ENCODE data around the gene SNTA1. TPM values are rescaled to one million over a fixed set of nuclear protein-coding genes. Genes with fewer than 3 reads are reported as not detected.

Gene SNTA1
- polyA plus RNA-seq, 1 experiment = 6.5 TPM

DNA sequence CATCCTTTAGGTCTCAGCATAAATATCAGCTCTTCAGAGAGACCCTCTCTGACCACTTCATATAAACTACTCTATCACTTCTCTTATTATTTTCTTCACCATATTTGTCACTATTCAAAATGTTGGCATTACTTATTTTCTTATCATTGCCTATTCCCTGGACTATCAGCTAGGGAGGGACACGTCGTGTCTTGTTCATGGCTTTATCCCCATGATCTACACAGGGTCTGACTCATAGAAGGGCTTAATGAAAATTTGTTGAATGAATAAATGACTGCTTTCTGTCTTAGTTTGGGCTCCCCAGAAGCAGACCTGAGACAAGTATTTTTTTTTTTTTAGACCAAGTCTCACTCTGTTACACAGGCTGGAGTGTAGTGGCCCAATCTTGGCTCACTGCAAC lies 39.3 kb downstream of the SNTA1 start:
- H3K27ac ChIP-seq (ENCODE audit: low read depth, low read length) = no peak overlapping the region
- ChIA-PET CTCF (no interaction called here), POLR2A (no interaction called here)
- no peak for DNase-seq (ENCODE audit: low read depth, low spot score)
- TF ChIP-seq, protein P1, sequence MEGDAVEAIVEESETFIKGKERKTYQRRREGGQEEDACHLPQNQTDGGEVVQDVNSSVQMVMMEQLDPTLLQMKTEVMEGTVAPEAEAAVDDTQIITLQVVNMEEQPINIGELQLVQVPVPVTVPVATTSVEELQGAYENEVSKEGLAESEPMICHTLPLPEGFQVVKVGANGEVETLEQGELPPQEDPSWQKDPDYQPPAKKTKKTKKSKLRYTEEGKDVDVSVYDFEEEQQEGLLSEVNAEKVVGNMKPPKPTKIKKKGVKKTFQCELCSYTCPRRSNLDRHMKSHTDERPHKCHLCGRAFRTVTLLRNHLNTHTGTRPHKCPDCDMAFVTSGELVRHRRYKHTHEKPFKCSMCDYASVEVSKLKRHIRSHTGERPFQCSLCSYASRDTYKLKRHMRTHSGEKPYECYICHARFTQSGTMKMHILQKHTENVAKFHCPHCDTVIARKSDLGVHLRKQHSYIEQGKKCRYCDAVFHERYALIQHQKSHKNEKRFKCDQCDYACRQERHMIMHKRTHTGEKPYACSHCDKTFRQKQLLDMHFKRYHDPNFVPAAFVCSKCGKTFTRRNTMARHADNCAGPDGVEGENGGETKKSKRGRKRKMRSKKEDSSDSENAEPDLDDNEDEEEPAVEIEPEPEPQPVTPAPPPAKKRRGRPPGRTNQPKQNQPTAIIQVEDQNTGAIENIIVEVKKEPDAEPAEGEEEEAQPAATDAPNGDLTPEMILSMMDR (IDR thresholded peaks at IDR 0.05; ENCODE audit: low read depth, low read length) = no peak
- H3K4me3 ChIP-seq (ENCODE audit: low read depth, low read length) = no peak overlapping the region
- H3K9me3 ChIP-seq (ENCODE audit: control insufficient read depth, insufficient read depth, low read length) = peaks cover 13% of the 10 kb centered on the region
- H3K27me3 ChIP-seq (ENCODE audit: control insufficient read depth, insufficient read depth, low read length) = no peaks in the 10 kb centered on the region

DNA sequence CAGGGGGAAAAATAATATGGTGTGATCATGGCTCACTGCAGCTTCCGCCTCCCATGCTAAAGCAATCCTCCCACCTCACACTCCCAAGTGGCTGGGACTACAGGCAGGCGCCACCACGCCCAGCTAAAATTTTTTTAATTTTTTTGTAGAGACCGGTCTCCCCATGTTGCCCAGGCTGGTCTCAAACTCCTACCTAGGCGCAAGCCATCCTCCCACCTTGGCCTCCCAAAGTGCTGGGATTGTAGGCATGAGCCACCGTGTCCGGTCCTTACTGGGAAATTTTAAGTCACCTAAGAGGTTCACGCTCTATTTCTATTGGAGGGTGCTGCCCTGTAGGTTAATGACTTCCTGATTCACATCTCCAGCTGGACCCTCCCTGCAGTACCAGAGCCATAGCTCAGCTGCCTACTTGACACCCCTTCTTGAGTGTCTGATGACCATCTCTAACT lies 41.6 kb downstream of the SNTA1 start:
- TF ChIP-seq, protein P1 (IDR thresholded peaks at IDR 0.05; ENCODE audit: low read depth, low read length) = no peak
- no peak for DNase-seq (ENCODE audit: low read depth, low spot score)
- H3K27ac ChIP-seq (ENCODE audit: low read depth, low read length) = no peak overlapping the region
- CTCF ChIA-PET = interaction anchor here (0.6 to 1.3 kb wide), 2 partner anchors 14 to 93 kb away, joined by 3 to 5 read pairs; no protein-coding TSS in a partner anchor
- H3K27me3 ChIP-seq (ENCODE audit: control insufficient read depth, insufficient read depth, low read length) = no peaks in the 10 kb centered on the region
- peak overlapping the region; percentile 98 for H3K4me3 ChIP-seq (ENCODE audit: low read depth, low read length)
- H3K9me3 ChIP-seq (ENCODE audit: control insufficient read depth, insufficient read depth, low read length) = no peaks in the 10 kb centered on the region; the same call in 1 of the 2 replicates
- POLR2A ChIA-PET = interaction anchor here (0.7 kb wide), 2 partner anchors 10 to 351 kb away, joined by 3 to 4 read pairs; no protein-coding TSS in a partner anchor

DNA sequence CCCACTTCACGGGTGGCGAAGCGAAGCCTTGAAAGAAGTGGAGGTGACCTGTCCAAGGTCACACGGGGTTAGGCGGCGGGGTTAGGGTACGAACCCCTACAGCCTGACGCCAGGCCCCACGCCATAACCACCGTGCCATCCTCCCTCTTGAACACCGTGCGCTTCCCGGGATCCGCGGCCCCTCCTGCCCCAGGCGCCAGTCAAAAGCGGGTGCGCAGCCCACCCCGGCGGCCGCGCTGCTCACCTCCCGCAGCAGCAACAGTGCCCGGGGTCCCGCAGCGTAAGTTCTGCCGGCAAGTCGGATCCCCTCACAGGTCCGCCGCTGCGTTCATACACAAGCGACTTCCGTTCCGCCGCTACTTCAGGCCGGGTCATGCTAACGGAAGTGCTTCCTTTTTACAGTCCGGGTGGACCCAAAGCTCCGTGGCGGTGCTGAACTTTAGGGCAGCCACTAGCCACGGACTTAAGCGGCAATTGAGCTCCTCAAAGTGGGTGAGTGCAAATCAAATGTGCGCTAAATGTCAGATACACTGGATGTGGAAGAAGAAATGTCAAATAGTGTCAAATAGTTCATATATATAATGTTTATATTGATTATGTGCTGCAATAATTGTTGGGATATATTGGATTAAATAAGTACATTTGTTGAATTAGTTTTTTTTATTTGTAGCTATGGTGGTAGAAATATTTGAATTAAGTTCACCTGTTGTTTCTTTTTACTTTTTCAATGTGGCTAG lies 42.2 kb downstream of the SNTA1 start, which contains the start of gene CDK5RAP1:
CDK5RAP1 (minus strand) TSS at position 336 of the 737 bp plus-strand sequence. CDS start 4,455 bp downstream, outside the sequence.
- POLR2A ChIA-PET = interaction anchor here (0.7 kb wide), 2 partner anchors 9 to 352 kb away, joined by 3 to 4 read pairs; no protein-coding TSS in a partner anchor
- Histone ChIP-seq H3K4me3 (ENCODE audit: low read depth, low read length) (peak within 1 kb of the TSS; percentile 98), H3K27me3 (ENCODE audit: control insufficient read depth, insufficient read depth, low read length) (no peaks in the 10 kb centered on the region), H3K9me3 (ENCODE audit: control insufficient read depth, insufficient read depth, low read length) (no peaks in the 10 kb centered on the region; the same call in 1 of the 2 replicates), H3K27ac (ENCODE audit: low read depth, low read length) (peak within 1 kb of the TSS; percentile 11)
- CTCF ChIA-PET = interaction anchor here (0.6 to 1.3 kb wide), 3 partner anchors 15 to 94 kb away, joined by 3 to 5 read pairs (median 4); no protein-coding TSS in a partner anchor
- TF ChIP-seq, protein P1 (IDR thresholded peaks at IDR 0.05; ENCODE audit: low read depth, low read length) = no peak
- DNase-seq (ENCODE audit: low read depth, low spot score) = peak; percentile 74

DNA sequence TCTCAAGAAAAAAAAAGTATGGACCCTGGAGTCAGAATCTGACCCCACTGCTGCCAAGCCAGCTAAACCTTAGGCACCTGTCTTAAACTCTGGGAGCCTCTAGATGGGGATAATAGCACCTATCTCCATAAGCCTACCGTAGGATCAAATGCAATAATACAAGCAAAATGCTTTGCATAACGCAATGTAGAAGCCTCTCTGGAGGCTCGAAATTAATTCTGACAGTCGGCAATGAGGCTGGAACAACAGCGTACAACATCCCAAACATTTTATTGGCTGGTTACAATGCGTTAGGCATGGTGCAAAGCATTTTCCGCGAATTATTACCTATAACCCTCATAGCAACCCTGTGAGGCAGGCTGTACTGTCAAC lies 42.8 kb downstream of the SNTA1 start:
- no peak for DNase-seq (ENCODE audit: low read depth, low spot score)
- TF ChIP-seq, protein P1 (IDR thresholded peaks at IDR 0.05; ENCODE audit: low read depth, low read length) = no peak
- H3K27ac ChIP-seq (ENCODE audit: low read depth, low read length) = peak overlapping the region; percentile 11
- peak overlapping the region; percentile 98 for H3K4me3 ChIP-seq (ENCODE audit: low read depth, low read length)
- POLR2A ChIA-PET = no interaction called here
- CTCF ChIA-PET = interaction anchor here (0.7 kb wide), 1 partner anchor 56 kb away, joined by 4 read pairs; no protein-coding TSS in a partner anchor
- H3K9me3 ChIP-seq (ENCODE audit: control insufficient read depth, insufficient read depth, low read length) = no peaks in the 10 kb centered on the region; the same call in 1 of the 2 replicates
- no peaks in the 10 kb centered on the region for H3K27me3 ChIP-seq (ENCODE audit: control insufficient read depth, insufficient read depth, low read length)

DNA sequence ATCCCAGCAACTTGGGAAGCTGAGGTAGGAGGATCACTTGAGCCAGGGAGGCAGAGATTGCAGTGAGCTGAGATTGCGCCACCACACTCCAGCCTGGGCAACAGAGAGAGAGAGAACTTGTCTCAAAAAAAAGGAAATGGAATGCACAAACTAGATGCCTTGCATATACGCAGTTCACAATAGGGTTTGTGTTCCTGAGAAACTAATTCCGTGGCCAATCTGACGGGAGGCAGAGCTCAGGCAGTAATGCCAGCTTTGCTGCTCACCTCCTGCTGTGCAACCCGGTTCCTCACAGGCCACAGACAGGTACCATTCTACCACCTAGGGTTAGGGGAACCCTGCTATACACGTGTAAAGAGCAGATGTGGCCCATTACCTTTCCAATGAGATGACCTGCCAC lies 43.6 kb downstream of the SNTA1 start:
- TF ChIP-seq, protein P1 (IDR thresholded peaks at IDR 0.05; ENCODE audit: low read depth, low read length) = no peak
- ChIA-PET POLR2A (no interaction called here), CTCF (no interaction called here)
- Histone ChIP-seq H3K9me3 (ENCODE audit: control insufficient read depth, insufficient read depth, low read length) (no peaks in the 10 kb centered on the region; the same call in 1 of the 2 replicates), H3K27ac (ENCODE audit: low read depth, low read length) (no peak overlapping the region), H3K27me3 (ENCODE audit: control insufficient read depth, insufficient read depth, low read length) (no peaks in the 10 kb centered on the region), H3K4me3 (ENCODE audit: low read depth, low read length) (peak overlapping the region; percentile 98)
- no peak for DNase-seq (ENCODE audit: low read depth, low spot score)

Measured in AG04450 (cell line).